GM10266 (cell line): ENCODE data around the gene EIF4ENIF1.
"Not testable (repeated sequence)": the region's sequence is repeated elsewhere in the genome, so short reads cannot be mapped to it uniquely, and the experiment has no call there.

Experiments
- DNase-seq: peaks from one replicate; pipeline ENCODE4 v3.0.0; 2012; ENCODE audit errors: extremely low spot score
- CTCF ChIP-seq: IDR thresholded peaks from 2 replicates; pipeline ENCODE4 v1.5.1; 2012; ENCODE audit warnings: mild to moderate bottlenecking, low read depth; ENCODE audit not compliant: control insufficient read depth, insufficient read depth; ENCODE audit errors: missing control alignments

The EIF4ENIF1 gene

GRCh38 chr22:31520051-31520450 lies 30.4 kb upstream of the EIF4ENIF1 start:
- DNase-seq, result no peak
- no peak for TF ChIP-seq CTCF

- no peak for TF ChIP-seq CTCF
- DNase-seq, result no peak
These were observed 19.6 kb upstream of the EIF4ENIF1 start for GRCh38 chr22:31509061-31509762.

- no peak for TF ChIP-seq CTCF
- no peak for DNase-seq
These were observed 18.9 kb upstream of the EIF4ENIF1 start for GRCh38 chr22:31508536-31508935.

GRCh38 chr22:31507517-31507916 lies 17.9 kb upstream of the EIF4ENIF1 start:
- not testable (repeated sequence) for DNase-seq

GRCh38 chr22:31504282-31504681 lies 14.6 kb upstream of the EIF4ENIF1 start:
- no peak for DNase-seq
- no peak for TF ChIP-seq CTCF

GRCh38 chr22:31503211-31503964 lies 13.7 kb upstream of the EIF4ENIF1 start:
- no peak for TF ChIP-seq CTCF
- DNase-seq, result no peak

GRCh38 chr22:31501738-31502137 lies 12.1 kb upstream of the EIF4ENIF1 start:
- no peak for DNase-seq
- TF ChIP-seq CTCF, result no peak
